ENCODE data around the gene BRK1.

GRCh38 chr3:10170915-10171478, 55.5 kb downstream of the BRK1 start:
- TF ChIP-seq CTCF (conservative IDR thresholded peaks at IDR 0.05; ENCODE audit: low read depth, low read length) (no peak), EZH2 (IDR thresholded peaks at IDR 0.05; ENCODE audit: borderline replicate concordance, low read depth, low read length, poor library complexity, severe bottlenecking) (no peak)
